GM18861 (cell line): ENCODE data around the gene PLCL2.

Source experiments
- ATAC-seq: cut with Tn5 transposase; IDR thresholded peaks from one replicate; pipeline ENCODE4 v1.9.1; 2021; ENCODE audit not compliant: unreplicated experiment

The PLCL2 gene

DNA sequence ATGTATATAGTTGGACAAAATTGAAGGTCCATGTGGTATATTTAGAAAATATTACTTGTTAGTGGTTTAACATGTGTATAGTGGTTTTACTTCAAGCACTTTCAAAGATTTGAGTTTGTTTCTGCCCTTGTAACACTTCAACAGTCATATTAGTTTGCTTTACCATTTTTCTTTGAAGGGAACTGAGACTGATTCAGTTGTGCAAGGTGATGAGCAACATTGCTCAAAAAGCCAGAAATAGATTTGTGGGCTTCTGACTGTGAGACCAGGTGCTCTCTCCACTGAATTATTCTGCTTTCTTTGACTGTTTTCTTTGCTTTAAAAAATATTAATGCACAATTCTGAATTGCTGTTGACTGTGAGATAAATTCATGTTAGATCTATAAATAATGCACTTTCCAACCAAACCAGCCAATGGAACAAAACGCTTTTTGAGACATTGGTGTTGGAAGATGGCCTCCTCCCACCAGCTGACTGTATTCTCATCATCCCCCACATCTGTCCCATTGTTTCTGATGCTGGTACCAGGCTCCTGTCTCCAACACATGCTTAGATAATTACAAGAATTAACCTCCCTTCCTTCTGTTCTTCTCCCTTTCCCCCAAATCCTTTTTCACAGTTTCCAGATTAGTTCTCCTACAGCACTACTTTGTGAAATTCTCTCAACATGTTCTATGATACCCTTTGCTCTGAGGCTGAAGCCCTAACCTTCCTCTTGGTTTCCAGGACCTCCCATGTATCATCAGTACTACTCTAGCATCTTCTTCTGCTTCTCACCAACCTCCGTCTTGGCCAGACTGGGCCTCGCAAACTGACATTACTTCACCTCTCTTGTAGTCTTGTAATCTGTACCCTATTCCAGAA lies 27.9 kb downstream of the PLCL2 start:
- ATAC-seq = peak; percentile 91

- ATAC-seq = no peak
Observed at GRCh38 chr3:16913264-16913580, 28.5 kb downstream of the PLCL2 start.

DNA sequence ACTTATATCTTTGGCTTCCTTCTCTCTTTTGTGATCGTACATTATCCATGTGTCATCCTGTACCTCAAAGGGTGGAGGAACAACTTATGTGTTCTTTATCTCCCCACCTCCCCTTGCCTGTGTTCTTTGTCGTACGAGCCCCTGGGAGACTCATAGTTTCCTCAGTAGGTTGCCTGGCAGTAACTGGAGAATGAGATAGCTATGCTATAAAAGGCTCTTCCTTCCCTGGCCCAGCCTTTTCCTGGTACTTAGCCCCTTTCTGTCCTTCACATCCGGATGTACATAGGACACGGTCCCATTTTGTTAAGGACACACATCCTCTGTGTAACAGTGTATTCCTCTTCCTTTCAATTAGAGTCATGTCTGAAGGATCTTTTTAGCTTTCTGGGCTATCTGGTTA lies 32.1 kb downstream of the PLCL2 start:
- ATAC-seq = no peak

DNA sequence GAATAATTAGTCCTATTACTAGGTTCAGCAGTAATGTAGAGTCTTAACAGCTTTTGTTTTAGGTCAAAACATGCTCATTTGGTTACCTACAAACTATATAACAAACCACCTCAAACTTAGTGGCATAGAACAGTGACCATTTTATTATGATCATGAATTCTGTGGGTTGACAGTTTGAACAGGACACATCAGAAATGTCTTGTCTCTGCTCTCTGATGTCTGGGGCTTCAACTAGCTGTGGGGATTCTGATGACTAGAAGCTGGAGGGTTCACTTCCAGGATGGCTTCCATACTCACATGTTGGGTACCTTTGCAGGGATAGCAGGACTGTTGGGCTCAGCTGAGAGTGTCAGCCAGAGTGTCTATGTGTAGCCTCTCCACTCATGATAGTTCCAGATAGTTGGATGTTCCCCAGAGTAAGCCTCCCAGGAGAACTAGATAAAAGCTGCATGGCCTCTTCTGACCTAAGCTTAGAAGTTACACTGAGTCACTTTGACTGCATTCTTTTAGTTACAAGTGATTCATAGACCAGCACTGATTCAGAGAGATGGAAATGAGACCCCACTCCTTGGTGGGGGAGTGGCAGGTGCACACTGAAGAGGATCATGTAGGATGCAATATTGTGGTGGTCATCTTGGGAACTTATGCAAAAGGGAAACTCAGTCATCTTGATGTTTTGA lies 32.6 kb downstream of the PLCL2 start:
- no peak for ATAC-seq

- ATAC-seq = no peak
Observed at GRCh38 chr3:16917980-16918682, 33.4 kb downstream of the PLCL2 start.

DNA sequence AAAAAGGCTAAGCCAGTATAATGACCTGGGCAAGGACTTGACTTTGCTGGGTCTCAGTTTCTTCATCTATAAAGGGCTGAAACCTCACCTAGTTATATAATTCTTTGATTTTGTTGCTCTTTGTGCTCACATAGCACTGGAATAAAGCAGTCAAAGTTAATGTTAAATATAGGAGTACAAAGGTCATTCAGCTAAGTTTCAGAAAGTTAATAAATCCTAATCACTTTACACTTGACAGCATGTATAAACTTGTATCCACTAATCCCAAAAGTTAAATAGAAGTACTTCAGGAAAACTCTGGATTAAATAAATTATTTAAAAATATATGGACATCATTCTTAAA lies 33.9 kb downstream of the PLCL2 start:
- ATAC-seq = no peak

GRCh38 chr3:16923112-16923511 lies 38.4 kb downstream of the PLCL2 start:
- ATAC-seq = no peak

- ATAC-seq = no peak
Observed at GRCh38 chr3:16927485-16927884, 42.7 kb downstream of the PLCL2 start.

- peak; percentile 36 for ATAC-seq
Observed at GRCh38 chr3:16928386-16929132, 43.8 kb downstream of the PLCL2 start.

GRCh38 chr3:16929311-16929710 lies 44.6 kb downstream of the PLCL2 start:
- no peak for ATAC-seq

DNA sequence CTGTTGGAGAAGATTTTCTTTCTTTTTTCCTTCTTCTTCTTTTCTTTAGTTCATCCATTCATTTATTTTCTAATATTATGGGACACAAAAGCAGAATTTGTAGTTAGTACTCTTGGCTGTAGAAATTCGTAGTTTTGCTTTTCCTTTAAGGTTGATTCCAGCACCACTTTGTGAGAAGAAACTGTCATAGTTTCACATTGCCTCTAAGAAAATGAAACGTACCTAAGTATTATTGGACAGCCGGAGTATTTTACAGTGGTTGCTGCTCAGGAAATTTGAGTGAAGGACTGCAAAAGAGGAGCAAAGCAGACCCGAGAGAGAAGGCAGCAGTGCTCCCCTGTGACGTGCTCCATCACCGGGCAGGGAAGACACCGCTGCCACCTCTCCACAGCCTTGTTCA lies 48.1 kb downstream of the PLCL2 start:
- ATAC-seq = no peak

DNA sequence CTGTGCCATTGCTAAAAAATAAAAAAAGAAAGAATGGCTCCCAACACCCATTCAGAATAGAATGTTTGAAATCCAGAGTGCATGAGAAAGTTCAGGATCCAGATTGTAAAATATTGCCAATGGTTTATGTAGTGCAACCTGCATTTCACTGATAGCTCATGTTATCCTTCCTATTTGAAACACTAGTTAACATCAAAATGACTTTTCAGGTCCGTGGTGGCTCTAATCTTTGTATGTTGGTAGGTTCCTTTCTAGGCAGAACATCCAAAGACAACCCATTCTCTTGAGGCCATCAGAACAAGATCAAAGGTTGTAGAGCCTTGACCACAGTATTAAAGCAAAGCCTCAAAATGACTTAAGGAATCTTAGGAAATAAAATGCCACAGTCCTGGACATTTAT lies 51.0 kb downstream of the PLCL2 start:
- ATAC-seq = no peak

- ATAC-seq = no peak
Observed at GRCh38 chr3:16936233-16936632, 51.5 kb downstream of the PLCL2 start.

GRCh38 chr3:16936676-16937230 lies 52.0 kb downstream of the PLCL2 start:
- ATAC-seq = no peak

GRCh38 chr3:16937326-16937845 lies 52.6 kb downstream of the PLCL2 start:
- no peak for ATAC-seq

DNA sequence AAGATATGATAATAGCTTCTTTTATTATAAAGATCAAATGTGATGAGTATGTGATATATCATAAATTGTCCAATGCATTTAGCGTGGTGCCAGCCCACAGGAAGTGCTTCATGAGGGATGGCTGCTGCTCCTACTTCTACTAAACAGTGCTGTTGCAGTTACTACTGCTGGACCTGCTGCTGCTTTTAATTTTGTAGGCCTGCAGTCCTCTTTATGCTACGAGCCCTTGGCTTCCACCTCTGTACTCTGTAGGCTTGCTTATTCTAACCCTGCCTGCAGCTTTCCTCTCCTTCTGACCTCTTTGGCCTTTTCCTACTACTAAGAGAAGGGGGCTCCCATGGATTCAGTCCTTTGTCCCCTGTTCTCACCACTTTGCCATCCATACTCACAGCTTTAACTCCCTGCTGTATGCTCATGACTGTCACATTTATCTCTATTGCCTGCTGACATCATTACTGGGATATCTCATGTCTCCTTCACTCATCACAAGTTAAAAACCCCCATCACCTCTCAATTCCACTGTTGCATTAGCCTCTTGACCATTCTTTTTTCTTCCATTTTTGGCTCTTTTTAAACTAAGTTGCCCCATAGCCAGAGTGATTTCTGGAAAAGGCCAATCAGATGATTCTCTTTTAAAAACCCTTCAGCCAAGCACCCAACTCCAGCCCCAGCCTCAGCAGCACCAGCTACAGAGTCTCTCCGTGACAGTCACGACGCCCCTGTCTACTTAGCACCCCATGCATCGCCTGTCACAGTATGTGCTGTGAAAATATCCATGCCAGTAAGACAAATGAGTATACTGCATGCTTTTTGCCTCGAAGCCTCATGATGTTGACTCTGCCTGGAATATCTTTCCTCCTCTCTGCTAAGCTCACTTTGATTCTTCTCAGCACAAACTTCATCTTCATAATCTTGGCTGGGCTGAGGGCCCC lies 56.3 kb downstream of the PLCL2 start:
- no peak for ATAC-seq

- no peak for ATAC-seq
Observed at GRCh38 chr3:16942955-16943354, 58.2 kb downstream of the PLCL2 start.

- no peak for ATAC-seq
Observed at GRCh38 chr3:16943857-16944256, 59.1 kb downstream of the PLCL2 start.

- ATAC-seq = no peak
Observed at GRCh38 chr3:16944356-16944755, 59.6 kb downstream of the PLCL2 start.

DNA sequence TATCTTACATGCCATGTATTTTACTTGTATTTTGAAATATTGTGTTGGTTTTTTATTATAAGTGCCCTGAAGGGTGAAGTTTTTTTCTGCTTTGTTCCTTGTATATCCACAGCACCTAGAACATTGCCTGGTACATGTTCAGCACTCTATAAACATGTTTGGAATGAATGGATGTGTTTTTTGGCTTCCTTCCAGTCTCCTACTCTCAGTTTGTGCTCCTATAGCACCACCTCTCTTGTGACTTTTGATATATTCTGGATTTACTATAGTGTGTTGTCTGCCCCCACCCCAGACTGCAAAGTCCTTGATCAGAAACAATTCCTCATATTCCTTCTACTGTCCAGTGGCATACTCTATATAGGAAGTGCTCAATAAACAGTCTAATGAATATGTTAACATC lies 60.6 kb downstream of the PLCL2 start:
- no peak for ATAC-seq
